ENCODE data around the gene IMMP2L.

The IMMP2L gene

DNA sequence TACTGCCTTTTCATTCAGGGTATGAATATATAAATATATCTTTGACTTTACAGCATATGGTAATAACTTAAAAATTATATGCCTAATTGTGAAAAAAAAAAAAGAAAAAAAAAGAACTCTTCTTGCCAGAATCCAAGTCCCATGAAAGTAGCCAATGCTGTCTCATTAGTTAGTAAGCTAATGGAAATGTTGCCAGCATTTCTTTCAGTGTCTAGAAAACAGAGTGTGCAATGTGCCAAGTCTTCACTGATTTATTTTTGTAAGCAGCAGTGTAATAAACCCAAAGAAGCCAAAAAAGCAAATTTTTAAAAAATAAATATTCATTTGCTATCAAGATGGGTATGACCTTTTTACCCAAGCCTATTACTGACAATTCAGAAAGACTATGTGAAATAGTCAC is 502.5 kb downstream of the IMMP2L start:
- no peak for DNase-seq

DNA sequence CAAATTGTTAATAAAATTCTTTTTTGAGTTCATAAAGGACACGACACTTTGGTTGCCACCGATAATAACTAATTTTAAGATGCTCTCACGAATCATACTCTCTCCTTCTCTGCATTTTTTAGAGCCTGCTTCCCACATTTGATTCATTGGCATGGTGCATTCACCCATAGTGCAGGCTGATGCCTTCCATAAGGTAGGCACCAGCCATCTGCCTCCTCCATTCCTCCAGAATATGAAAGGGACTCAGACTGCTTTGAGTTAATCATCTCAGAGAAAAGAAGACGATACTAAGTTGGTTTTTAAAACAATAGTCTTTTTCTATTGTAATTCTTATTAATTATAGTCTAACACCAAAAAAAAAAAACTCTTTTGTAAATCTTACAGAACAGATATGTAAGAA is 505.2 kb downstream of the IMMP2L start:
- DNase-seq = no peak

GRCh38 chr7:111056371-111056770 is 505.9 kb downstream of the IMMP2L start:
- no peak for DNase-seq

DNA sequence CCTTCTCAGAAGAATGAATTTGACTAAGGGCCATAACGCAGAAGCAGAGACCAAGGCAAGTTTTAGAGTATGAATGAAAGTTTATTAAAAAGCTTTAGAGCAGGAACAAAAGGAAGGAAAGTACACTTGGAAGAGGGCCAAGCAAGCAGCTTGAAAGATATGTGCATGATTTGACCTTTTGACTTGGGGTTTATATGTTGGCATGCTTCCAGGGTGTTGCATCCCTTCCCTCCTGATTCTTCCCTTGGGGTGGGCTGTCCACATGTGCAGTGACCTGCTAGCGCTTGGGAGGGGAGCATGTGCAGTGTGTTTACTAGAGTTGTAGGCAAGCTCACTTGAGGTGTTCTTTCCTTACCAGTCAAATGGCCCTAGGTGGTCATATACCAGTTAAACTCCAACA is 509.3 kb downstream of the IMMP2L start:
- DNase-seq = no peak

- no peak for DNase-seq
Observed at GRCh38 chr7:111051832-111052231, 510.5 kb downstream of the IMMP2L start.

GRCh38 chr7:111050875-111051416 is 511.3 kb downstream of the IMMP2L start:
- no peak for DNase-seq

- no peak for DNase-seq
Observed at GRCh38 chr7:111049971-111050680, 512.2 kb downstream of the IMMP2L start.

- DNase-seq = no peak
Observed at GRCh38 chr7:111047595-111047994, 514.7 kb downstream of the IMMP2L start.

GRCh38 chr7:111045449-111045848 is 516.8 kb downstream of the IMMP2L start:
- no peak for DNase-seq

- DNase-seq = no peak
Observed at GRCh38 chr7:111043561-111043960, 518.7 kb downstream of the IMMP2L start.

DNA sequence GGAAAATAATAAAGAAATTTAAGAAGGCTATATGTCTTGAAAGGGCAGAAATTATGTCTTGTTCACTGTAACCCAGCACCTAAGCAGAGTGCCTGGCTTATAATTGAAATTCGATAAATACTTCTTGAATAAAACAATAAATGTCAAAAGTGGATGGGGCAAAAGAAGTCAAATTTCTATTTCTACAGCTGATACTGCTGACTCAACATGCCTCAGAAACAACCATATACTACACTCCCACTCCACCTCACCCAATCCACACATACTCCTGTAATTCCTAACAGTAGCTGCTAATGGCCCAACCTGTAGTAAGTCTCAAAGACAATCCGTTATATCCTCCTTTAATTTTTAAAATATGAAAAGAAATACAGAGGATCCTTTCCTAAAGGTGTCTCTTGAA is 519.5 kb downstream of the IMMP2L start:
- DNase-seq = no peak

DNA sequence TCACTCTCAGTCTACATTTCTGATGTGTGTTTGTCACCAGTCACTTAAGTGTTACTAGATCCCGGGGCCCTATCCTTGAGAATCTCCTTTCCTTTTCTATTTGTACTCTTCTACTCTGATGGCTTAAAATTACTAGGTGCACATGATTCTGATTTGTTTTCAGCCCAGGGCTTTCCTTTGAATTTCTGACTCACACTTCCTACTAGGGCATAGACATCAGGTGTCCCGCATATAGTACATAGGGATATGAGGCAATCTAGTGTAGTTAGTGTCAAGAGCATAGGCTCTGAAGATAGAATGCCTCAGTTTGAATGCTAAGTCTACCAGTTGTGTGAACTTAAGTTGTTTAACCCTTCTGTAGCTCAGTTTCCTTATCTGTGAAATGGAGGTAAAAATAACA is 520.7 kb downstream of the IMMP2L start:
- no peak for DNase-seq

GRCh38 chr7:111038185-111038584 is 524.1 kb downstream of the IMMP2L start:
- no peak for DNase-seq

DNA sequence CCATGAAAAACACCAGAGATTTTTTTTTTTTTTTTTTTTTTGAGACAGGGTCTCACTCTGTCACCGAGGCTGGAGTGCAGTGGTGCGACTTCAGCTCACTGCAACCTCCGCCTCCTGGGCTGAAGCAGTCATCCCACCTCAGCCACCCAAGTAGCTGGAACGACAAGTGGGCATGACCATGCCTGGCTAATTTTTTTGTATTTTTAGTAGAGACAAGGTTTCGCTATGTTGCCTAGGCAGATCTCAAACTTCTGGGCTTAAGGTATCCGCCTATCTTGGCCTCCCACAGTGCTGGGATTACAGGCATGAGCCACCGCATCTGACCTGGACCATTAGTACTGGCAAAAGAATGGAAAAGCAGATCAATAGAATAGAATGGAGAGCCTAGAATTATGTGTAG is 530.4 kb downstream of the IMMP2L start:
- DNase-seq = no peak

DNA sequence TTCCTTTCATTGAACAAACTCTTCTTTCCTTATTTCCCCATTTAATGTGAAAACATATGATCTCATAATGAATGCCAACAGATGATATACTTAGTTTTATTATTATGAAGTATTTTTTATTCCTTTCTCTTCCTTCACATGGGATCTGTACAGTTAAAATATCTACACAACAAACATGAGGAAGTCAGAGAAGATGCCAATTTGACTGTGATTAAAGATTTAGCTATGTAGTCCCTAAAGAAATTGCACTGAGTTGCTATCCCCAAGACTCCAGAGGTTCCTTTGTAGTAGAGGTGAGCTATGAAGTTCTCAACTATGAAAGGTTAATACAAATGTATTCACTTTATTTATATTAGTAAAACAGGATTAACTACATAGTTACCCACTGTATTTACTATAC is 532.0 kb downstream of the IMMP2L start:
- no peak for DNase-seq

DNA sequence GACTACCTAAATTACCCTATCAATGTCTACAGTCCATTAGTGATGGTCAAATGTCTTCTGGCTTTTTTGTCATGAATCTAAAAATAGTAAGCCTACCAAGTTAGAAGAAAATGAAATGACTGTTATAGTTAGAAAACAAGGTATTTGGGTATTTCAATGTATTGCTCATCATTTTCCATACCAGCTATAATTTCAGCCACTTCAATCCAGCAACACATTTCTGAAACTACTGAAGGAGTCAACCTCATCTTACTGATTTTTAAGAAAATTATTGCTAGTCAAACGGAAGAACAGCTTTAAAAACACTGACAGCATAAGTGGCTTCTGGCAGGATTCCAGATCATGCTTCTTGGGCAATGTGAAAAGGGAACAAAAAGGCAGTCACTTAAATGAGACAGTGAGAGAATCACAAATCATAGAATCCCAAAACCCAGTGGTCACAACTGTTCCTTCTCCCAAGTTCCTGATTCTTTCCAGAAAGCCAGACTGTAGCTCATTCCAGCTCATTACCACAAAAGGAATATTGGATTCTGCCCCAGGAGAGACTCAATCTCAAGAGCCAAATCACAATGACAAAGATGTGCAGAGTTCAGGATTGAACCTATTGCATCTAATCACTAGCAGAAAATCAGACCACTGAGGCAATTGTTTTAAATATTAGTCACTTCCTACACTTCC is 532.6 kb downstream of the IMMP2L start:
- peak in 4 of 6 experiments; percentile 10 to 67 (median 40) for DNase-seq

- no peak for DNase-seq
Observed at GRCh38 chr7:111029141-111029572, 533.1 kb downstream of the IMMP2L start.

DNA sequence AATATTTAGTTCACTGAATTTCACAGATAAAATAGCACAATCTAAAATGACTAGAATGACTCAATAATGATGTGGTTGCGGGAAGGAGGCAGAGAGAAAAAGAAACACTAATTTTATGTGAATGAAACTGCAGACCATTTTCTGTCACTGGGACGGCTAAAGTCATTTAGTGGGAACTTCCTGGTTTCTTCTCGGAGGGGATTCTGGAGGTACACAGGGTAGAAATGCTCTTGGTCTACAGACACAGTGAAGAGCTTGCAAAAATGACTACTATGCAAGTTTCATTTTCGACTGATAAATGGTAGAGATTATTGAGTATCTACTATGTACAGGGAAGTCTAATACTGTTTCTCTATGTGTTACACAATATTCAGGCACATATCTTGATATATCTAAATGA is 534.9 kb downstream of the IMMP2L start:
- no peak for DNase-seq

- DNase-seq = peak in 1 of 6 experiments; percentile 8
Observed at GRCh38 chr7:111026806-111027205, 535.5 kb downstream of the IMMP2L start.

DNA sequence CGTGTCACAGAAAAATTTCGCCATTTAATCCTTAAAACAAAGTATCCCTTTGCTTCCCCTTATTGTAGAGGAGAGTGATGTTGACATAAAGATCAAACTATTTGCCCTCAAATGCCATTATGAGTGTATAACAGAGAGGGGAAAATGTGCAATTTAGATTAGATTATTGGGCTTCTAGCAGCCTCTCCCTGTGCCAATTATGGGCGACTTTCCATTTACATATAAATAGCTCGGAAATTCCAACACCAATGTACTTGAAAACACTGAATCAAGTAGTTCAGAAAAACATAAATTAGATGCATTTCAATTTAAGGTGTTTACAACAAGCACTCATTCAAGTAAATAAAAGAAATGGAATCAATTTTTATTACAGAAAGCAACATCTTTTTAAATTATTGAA is 535.9 kb downstream of the IMMP2L start:
- DNase-seq = no peak

- peak; percentile 1 to 80 (median 48) for DNase-seq
Observed at GRCh38 chr7:111025006-111025405, 537.3 kb downstream of the IMMP2L start.

DNA sequence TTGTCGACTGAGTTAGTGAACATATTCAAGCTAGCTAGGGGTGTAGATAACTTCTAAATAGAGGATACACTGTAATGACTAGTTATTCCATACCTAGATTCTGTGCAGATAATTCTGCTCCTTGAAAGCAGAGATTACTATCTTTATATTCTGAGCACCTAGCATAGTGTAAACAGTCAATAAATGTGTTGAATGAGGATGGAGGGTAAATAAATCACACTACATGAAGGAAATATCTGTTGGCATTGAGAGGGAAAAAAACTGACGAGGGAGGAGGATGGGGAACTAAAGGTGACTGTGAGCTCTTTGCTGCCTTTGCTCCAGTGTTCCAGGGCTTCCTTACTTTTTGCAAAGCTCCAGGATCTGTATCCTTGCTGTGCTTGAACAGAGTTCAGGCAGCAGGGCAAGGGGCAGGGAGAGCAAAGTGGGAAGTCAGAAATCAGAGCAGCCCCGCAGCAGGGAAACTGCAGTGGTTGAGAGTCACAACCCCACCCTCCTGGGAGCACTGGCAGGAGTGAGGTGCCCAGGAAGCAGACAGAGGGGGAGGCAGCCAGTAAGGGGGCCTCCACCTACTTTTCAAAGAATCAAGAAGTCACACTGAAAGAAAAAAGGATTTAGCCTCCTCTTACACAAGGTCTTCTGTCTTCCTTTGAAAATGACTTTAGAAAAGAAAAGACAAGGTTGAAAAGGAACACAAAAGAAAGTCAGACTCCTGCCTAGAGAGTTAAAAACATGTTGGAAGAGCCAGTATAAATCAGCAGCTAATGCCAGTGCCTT is 543.1 kb downstream of the IMMP2L start:
- peak in 3 of 6 experiments; percentile 3 to 25 (median 8) for DNase-seq

- DNase-seq = no peak
Observed at GRCh38 chr7:111018447-111018846, 543.8 kb downstream of the IMMP2L start.

DNA sequence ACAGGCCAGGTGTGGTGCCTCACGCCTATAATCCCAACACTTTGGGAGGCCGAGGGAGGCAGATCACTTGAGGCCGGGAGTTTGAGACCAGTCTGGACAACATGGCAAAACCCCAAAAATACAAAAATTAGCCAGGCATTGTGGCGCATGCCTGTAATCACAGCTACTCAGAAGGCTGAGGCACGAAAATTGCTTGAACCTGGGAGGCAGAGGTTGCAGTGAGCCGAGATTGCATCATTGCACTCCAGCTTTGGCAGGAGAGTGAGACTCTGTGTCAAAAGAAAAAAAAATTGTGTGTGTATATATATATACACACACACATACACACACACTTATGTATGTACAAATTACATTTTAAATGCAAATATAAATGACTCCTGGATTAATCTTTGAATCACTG is 548.2 kb downstream of the IMMP2L start:
- DNase-seq = no peak

Measured in stimulated activated naive CD4-positive, alpha-beta T cell (primary cell).